Sigmoid colon (tissue), 7 donors: Measurements from ENCODE around the gene DPH5. TPM values are rescaled to one million over a fixed set of nuclear protein-coding genes. Genes with fewer than 3 reads are reported as not detected.

Experiments
- DNase-seq: peaks from one replicate; pipeline ENCODE4 v3.0.0-alpha.2; 2019
- H3K27ac ChIP-seq, 4 donors: fragments of 200-600 bp; sonication (generic); one replicate each; pipeline ENCODE4 v1.5.1; 2016 to 2019; ENCODE audit warnings: mild to moderate bottlenecking in 1 of 4
- H3K27me3 ChIP-seq, 3 donors: fragments of 200-600 bp; sonication (generic); one replicate each; pipeline ENCODE4 v1.5.1; 2019; ENCODE audit warnings: mild to moderate bottlenecking in 1 of 3
- H3K36me3 ChIP-seq, 4 donors: fragments of 200-600 bp; sonication (generic); one replicate each; pipeline ENCODE4 v1.5.1; 2016 to 2019
- H3K4me1 ChIP-seq, 4 donors: fragments of 200-600 bp; sonication (generic); one replicate each; pipeline ENCODE4 v1.5.1; 2017 to 2019
- H3K4me3 ChIP-seq, 4 donors: fragments of 200-600 bp; sonication (generic); one replicate each; pipeline ENCODE4 v1.5.1; 2017 to 2019; ENCODE audit warnings: mild to moderate bottlenecking in 2 of 4, moderate library complexity in 1 of 4
- H3K9me3 ChIP-seq, 4 donors: fragments of 200-600 bp in 3 of 4; sonication (generic) in 3 of 4; one replicate each; pipeline versions ENCODE4 v1.5.1 to v1.6.1; 2013 to 2019
- EP300 ChIP-seq, 4 donors: sonication (generic); formaldehyde crosslinking; IDR thresholded peaks; one replicate each; pipeline ENCODE4 v1.6.1; 2017; ENCODE audit warnings: antibody characterized with exemption in 4 of 4
- POLR2A ChIP-seq, 2 donors: fragments of 450-650 bp; IDR thresholded peaks; one replicate each; pipeline ENCODE4 v1.6.1; 2016; ENCODE audit warnings: antibody characterized with exemption in 2 of 2, mild to moderate bottlenecking in 2 of 2, moderate library complexity in 2 of 2
- POLR2AphosphoS5 ChIP-seq, 4 donors: sonication (generic); formaldehyde crosslinking; IDR thresholded peaks; one replicate each; pipeline ENCODE4 v1.6.1; 2017; ENCODE audit warnings: antibody characterized with exemption in 4 of 4
- WGBS, 2 donors: extraction: QIAGEN DNeasy Blood & Tissue Kit; methylation state at CpG; one replicate each; pipeline ENCODE4 v1.1.7; 2013; 5-methylcytosine and 5-hydroxymethylcytosine counted together
- intact Hi-C: fragments of 100-400 bp; cut with DNase I; formaldehyde crosslinking; loops from one replicate; pipeline ENCODE4 v1.15.1; 2023
- polyA plus RNA-seq, 3 donors: library from polyadenylated mRNA; stranded (reverse); fragments of 200-250 nt; gene quantifications; one replicate each; pipeline ENCODE4 v1.2.3, GENCODE V29; 2013
- total RNA-seq, 4 donors: library from RNA; depleted of rRNA; stranded (reverse); fragments of >200 nt; gene quantifications; one replicate each; pipeline ENCODE4 v1.1.0, GENCODE V29; 2016
- TF ChIP-seq, protein P1 (sequence below), 4 experiments: fragments of 450-650 bp in 3 of 4; fragments of 200-600 bp in 1 of 4; IDR thresholded peaks; one replicate each; pipeline ENCODE4 v1.5.1; 2016 to 2019; ENCODE audit warnings: antibody characterized with exemption in 4 of 4, mild to moderate bottlenecking in 3 of 4, moderate library complexity in 2 of 4
- donor health status: healthy with polysubstance abuse.
- donor health status: Bipolar disorder and iron deficiency.
- donor health status: healthy.

Gene DPH5
- total and polyA plus RNA-seq, 7 donors = 23.1 to 38.5 (median 31.0) TPM

- no peak for TF ChIP-seq POLR2A (IDR thresholded peaks at IDR 0.05)
- TF ChIP-seq, protein P1, sequence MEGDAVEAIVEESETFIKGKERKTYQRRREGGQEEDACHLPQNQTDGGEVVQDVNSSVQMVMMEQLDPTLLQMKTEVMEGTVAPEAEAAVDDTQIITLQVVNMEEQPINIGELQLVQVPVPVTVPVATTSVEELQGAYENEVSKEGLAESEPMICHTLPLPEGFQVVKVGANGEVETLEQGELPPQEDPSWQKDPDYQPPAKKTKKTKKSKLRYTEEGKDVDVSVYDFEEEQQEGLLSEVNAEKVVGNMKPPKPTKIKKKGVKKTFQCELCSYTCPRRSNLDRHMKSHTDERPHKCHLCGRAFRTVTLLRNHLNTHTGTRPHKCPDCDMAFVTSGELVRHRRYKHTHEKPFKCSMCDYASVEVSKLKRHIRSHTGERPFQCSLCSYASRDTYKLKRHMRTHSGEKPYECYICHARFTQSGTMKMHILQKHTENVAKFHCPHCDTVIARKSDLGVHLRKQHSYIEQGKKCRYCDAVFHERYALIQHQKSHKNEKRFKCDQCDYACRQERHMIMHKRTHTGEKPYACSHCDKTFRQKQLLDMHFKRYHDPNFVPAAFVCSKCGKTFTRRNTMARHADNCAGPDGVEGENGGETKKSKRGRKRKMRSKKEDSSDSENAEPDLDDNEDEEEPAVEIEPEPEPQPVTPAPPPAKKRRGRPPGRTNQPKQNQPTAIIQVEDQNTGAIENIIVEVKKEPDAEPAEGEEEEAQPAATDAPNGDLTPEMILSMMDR (IDR thresholded peaks at IDR 0.05) = no peak
- TF ChIP-seq POLR2AphosphoS5 (IDR thresholded peaks at IDR 0.05) = no peak
- no peak for TF ChIP-seq EP300 (IDR thresholded peaks at IDR 0.05)
- H3K4me1 ChIP-seq = peaks cover 0 to 22% (median 13%) of the 10 kb centered on the region in 4 donors
- H3K27me3 ChIP-seq = no peaks in the 10 kb centered on the region
- intact Hi-C loops = loop anchor here (5.0 kb wide), 1 partner anchor 132 kb away; the partner anchor contains the start of gene SLC30A7
- H3K4me3 ChIP-seq = no peak overlapping the region
- 33 to 83% methylated on average over 1 of the region's 1 CpG for WGBS, 2 donors
- no peaks in the 10 kb centered on the region for H3K36me3 ChIP-seq
- no peak for DNase-seq
- no peak overlapping the region for H3K27ac ChIP-seq
- H3K9me3 ChIP-seq = no peaks in the 10 kb centered on the region
These were observed 3.6 kb upstream of the DPH5 start for GRCh38 chr1:101029184-101029583.

GRCh38 chr1:101028466-101028865, 2.9 kb upstream of the DPH5 start:
- intact Hi-C loops = loop anchor here (5.0 kb wide), 1 partner anchor 131 kb away; the partner anchor contains the start of gene SLC30A7
- Histone ChIP-seq H3K27ac (no peak overlapping the region), H3K4me3 (no peak overlapping the region), H3K36me3 (no peaks in the 10 kb centered on the region), H3K4me1 (peaks cover 0 to 22% (median 13%) of the 10 kb centered on the region in 4 donors), H3K9me3 (no peaks in the 10 kb centered on the region), H3K27me3 (no peaks in the 10 kb centered on the region)
- no peak for DNase-seq
- no peak for TF ChIP-seq POLR2A (IDR thresholded peaks at IDR 0.05)
- TF ChIP-seq, protein P1 (IDR thresholded peaks at IDR 0.05) = no peak
- no peak for TF ChIP-seq EP300 (IDR thresholded peaks at IDR 0.05)
- no peak for TF ChIP-seq POLR2AphosphoS5 (IDR thresholded peaks at IDR 0.05)
- 45 to 75% methylated on average over 2 of the region's 2 CpGs for WGBS, 2 donors

DNA sequence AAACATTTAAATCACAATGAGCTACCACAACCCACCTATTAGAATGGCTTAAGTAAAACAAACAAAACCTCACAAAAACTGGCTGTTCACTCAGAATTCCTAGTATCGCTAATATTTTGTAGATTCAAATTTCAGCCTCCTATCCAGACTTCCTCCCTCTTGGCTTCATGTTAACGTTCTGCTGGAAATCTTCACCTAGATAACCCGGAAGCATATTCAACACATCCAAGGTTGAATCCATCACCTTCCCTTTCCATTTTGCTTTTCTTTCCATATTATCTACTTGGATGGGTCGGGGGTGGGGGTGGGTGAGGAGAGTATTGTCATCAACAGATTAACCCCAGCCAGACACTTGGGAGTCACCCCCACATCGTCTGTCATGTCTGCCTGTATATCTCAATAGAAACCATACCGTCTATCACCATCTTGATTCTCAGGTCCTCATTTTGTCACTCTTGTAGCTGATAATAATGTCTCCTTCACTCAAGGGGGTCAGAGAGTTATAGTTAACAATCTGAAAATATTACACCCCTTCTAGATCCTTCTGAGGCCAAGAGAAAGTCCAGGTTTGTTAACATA, 1.7 kb upstream of the DPH5 start:
- DNase-seq = no peak
- intact Hi-C loops = loop anchor here (5.0 kb wide), 1 partner anchor 130 kb away; the partner anchor contains the start of gene SLC30A7
- H3K27ac ChIP-seq = no peak overlapping the region
- H3K4me3 ChIP-seq = no peak overlapping the region
- no peaks in the 10 kb centered on the region for H3K27me3 ChIP-seq
- 92 to 96% methylated on average over 6 of the region's 6 CpGs for WGBS, 2 donors
- no peaks in the 10 kb centered on the region for H3K9me3 ChIP-seq
- no peaks in the 10 kb centered on the region for H3K36me3 ChIP-seq
- TF ChIP-seq, protein P1 (IDR thresholded peaks at IDR 0.05) = no peak
- TF ChIP-seq EP300 (IDR thresholded peaks at IDR 0.05) (no peak), POLR2AphosphoS5 (IDR thresholded peaks at IDR 0.05) (no peak), POLR2A (IDR thresholded peaks at IDR 0.05) (no peak)
- peaks cover 0 to 22% (median 13%) of the 10 kb centered on the region in 4 donors for H3K4me1 ChIP-seq

GRCh38 chr1:101026430-101026788, 825 bp upstream of the DPH5 start:
- peak overlapping the region; percentile 76 to 85 (median 83) for H3K27ac ChIP-seq
- intact Hi-C loops = loop anchor here (5.0 kb wide), 1 partner anchor 129 kb away; the partner anchor contains the start of gene SLC30A7
- no peaks in the 10 kb centered on the region for H3K9me3 ChIP-seq
- 11 to 34% methylated on average over 5 of the region's 5 CpGs for WGBS, 2 donors
- no peaks in the 10 kb centered on the region for H3K27me3 ChIP-seq
- H3K4me3 ChIP-seq = peak overlapping the region; percentile 52 to 69 (median 61)
- no peak for DNase-seq
- TF ChIP-seq POLR2AphosphoS5 (IDR thresholded peaks at IDR 0.05) = no peak
- no peak for TF ChIP-seq EP300 (IDR thresholded peaks at IDR 0.05)
- TF ChIP-seq, protein P1 (IDR thresholded peaks at IDR 0.05) = no peak
- no peak for TF ChIP-seq POLR2A (IDR thresholded peaks at IDR 0.05)
- no peaks in the 10 kb centered on the region for H3K36me3 ChIP-seq
- peaks cover 0 to 22% (median 13%) of the 10 kb centered on the region in 4 donors for H3K4me1 ChIP-seq
